ENCODE data around the gene WDR18.

The WDR18 gene

GRCh38 chr19:993361-993830, 9.3 kb downstream of the WDR18 start:
- Histone ChIP-seq H3K27me3 (replicated peaks; ENCODE audit: insufficient read depth, low read length) (peaks cover 10% of the 10 kb centered on the region), H3K9me3 (replicated peaks; ENCODE audit: insufficient read depth, low read length) (no peaks in the 10 kb centered on the region), H3K27ac (ENCODE audit: low read length) (no peak overlapping the region), H3K9me2 (replicated peaks; ENCODE audit: insufficient read depth, low read length) (no peaks in the 10 kb centered on the region), H3K4me3 (ENCODE audit: low read length) (no peak overlapping the region), H4K20me1 (ENCODE audit: insufficient read depth, low read length) (no peaks in the 10 kb centered on the region), H3K4me2 (ENCODE audit: low read depth, low read length) (no peak overlapping the region), H3K79me2 (ENCODE audit: low read length) (no peaks in the 10 kb centered on the region), H3F3A (ENCODE audit: insufficient read depth, low read length) (peaks cover 7% of the 10 kb centered on the region; the same call in 1 of the 2 replicates), H3K9ac (ENCODE audit: low read length) (no peak overlapping the region), H2AFZ (ENCODE audit: low read length) (no peak overlapping the region), H3K4me1 (ENCODE audit: low read length) (peaks cover 5% of the 10 kb centered on the region), H3K36me3 (replicated peaks; ENCODE audit: insufficient read depth, low read length) (0 out of 2 replicates have a peak, but pooled peaks cover 5% of the 10 kb centered on the region)
- no peak for DNase-seq
- no peak for TF ChIP-seq CTCF (IDR thresholded peaks at IDR 0.05; ENCODE audit: low read length)
- no peak for TF ChIP-seq EZH2phosphoT487 (IDR thresholded peaks at IDR 0.05; ENCODE audit: low read length)
- no peak for TF ChIP-seq EZH2 (optimal IDR thresholded peaks at IDR 0.05; ENCODE audit: low read depth, low read length)

- DNase-seq = no peak
- Histone ChIP-seq H3K79me2 (ENCODE audit: low read length) (no peaks in the 10 kb centered on the region), H4K20me1 (ENCODE audit: insufficient read depth, low read length) (no peaks in the 10 kb centered on the region), H3K4me3 (ENCODE audit: low read length) (no peak overlapping the region), H3F3A (ENCODE audit: insufficient read depth, low read length) (peaks cover 7% of the 10 kb centered on the region; the same call in 1 of the 2 replicates), H3K9me2 (replicated peaks; ENCODE audit: insufficient read depth, low read length) (no peaks in the 10 kb centered on the region), H3K27ac (ENCODE audit: low read length) (no peak overlapping the region), H3K4me1 (ENCODE audit: low read length) (peaks cover 5% of the 10 kb centered on the region), H3K27me3 (replicated peaks; ENCODE audit: insufficient read depth, low read length) (peaks cover 15% of the 10 kb centered on the region), H3K9me3 (replicated peaks; ENCODE audit: insufficient read depth, low read length) (no peaks in the 10 kb centered on the region), H3K4me2 (ENCODE audit: low read depth, low read length) (no peak overlapping the region), H3K36me3 (replicated peaks; ENCODE audit: insufficient read depth, low read length) (0 out of 2 replicates have a peak, but pooled peaks cover 5% of the 10 kb centered on the region), H3K9ac (ENCODE audit: low read length) (no peak overlapping the region), H2AFZ (ENCODE audit: low read length) (no peak overlapping the region)
- TF ChIP-seq EZH2 (optimal IDR thresholded peaks at IDR 0.05; ENCODE audit: low read depth, low read length) = no peak
- no peak for TF ChIP-seq CTCF (IDR thresholded peaks at IDR 0.05; ENCODE audit: low read length)
- TF ChIP-seq EZH2phosphoT487 (IDR thresholded peaks at IDR 0.05; ENCODE audit: low read length) = no peak
Observed at GRCh38 chr19:993831-994393, 9.8 kb downstream of the WDR18 start.

DNA sequence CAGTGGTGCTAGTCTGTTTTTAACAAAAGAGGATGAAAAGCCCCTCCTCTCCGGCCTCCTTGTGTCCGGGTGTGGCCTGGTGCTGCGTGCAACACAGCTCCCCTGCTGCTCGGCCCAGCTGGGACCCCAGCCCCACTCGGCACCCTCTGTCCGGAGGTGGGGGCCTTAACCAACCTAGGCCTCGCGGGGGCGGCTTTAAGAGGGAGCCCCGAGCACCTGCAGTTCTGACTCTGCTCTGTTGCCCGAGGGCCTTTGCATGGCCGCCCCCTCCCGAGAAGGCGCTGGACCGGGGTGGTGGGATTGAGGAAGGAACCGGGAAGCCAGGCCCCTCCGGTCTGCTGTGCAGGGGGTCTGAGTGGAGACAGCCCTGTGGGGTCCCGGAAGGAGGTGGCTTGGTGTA, 10.4 kb downstream of the WDR18 start:
- H3F3A ChIP-seq (ENCODE audit: insufficient read depth, low read length) = peaks cover 7% of the 10 kb centered on the region; the same call in 1 of the 2 replicates

More for the DNA sequence above, 10.4 kb downstream of the WDR18 start:
- no peaks in the 10 kb centered on the region for H3K9me3 ChIP-seq (replicated peaks; ENCODE audit: insufficient read depth, low read length)
- H3K79me2 ChIP-seq (ENCODE audit: low read length) = no peaks in the 10 kb centered on the region
- H3K27me3 ChIP-seq (replicated peaks; ENCODE audit: insufficient read depth, low read length) = peaks cover 21% of the 10 kb centered on the region
- TF ChIP-seq CTCF (IDR thresholded peaks at IDR 0.05; ENCODE audit: low read length) = no peak
- TF ChIP-seq EZH2phosphoT487 (IDR thresholded peaks at IDR 0.05; ENCODE audit: low read length) = no peak
- no peak for TF ChIP-seq EZH2 (optimal IDR thresholded peaks at IDR 0.05; ENCODE audit: low read depth, low read length)
- no peak overlapping the region for H3K4me3 ChIP-seq (ENCODE audit: low read length)
- H3K27ac ChIP-seq (ENCODE audit: low read length) = no peak overlapping the region
- H3K4me2 ChIP-seq (ENCODE audit: low read depth, low read length) = no peak overlapping the region
- no peaks in the 10 kb centered on the region for H4K20me1 ChIP-seq (ENCODE audit: insufficient read depth, low read length)
- H2AFZ ChIP-seq (ENCODE audit: low read length) = no peak overlapping the region
- no peak overlapping the region for H3K9ac ChIP-seq (ENCODE audit: low read length)
- peaks cover 5% of the 10 kb centered on the region for H3K4me1 ChIP-seq (ENCODE audit: low read length)
- no peaks in the 10 kb centered on the region for H3K9me2 ChIP-seq (replicated peaks; ENCODE audit: insufficient read depth, low read length)
- no peak for DNase-seq
- H3K36me3 ChIP-seq (replicated peaks; ENCODE audit: insufficient read depth, low read length) = 0 out of 2 replicates have a peak, but pooled peaks cover 5% of the 10 kb centered on the region

All from MM.1S (cell line).